ENCODE results near the gene FAIM2.

- TF ChIP-seq CTCF (conservative IDR thresholded peaks at IDR 0.05 in 1 of 2, IDR thresholded peaks at IDR 0.05 in 1 of 2; ENCODE audit: extremely low read depth in 1 of 2, insufficient read depth in 1 of 2, low read depth in 1 of 2, low read length in 2 of 2), result no peak
- no peak for TF ChIP-seq EZH2 (IDR thresholded peaks at IDR 0.05; ENCODE audit: borderline replicate concordance, low read length)
Observed at GRCh38 chr12:49869816-49870500, 33.7 kb downstream of the FAIM2 start.
